ENCODE data around the gene PKIG. TPM values are rescaled to one million over a fixed set of nuclear protein-coding genes. Genes with fewer than 3 reads are reported as not detected.

PKIG gene
- total RNA-seq, 1 experiment from 2014 or later: 41.9 TPM

DNA sequence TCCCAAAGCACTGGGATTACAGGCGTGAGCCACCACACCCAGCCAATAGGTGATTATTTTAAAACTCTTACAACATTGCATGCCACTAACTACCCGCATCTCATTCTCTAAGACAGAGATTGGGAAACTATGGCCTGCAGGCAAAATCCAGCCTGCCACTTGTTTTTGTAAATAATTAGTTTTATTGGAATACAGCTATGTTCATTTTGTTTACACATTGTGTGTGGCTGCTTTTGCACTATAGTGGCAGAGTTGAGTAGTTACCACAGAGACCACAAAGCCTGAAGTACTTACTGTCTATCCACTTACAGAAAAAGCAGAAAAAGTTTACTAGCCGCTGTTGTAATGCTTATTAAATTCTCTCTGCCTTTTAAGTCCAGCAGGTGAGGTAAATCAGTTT, 16.4 kb upstream of the PKIG start:
- Histone ChIP-seq H3K4me2 (no peak overlapping the region), H3K9me2 (ENCODE audit: insufficient read depth) (no peaks in the 10 kb centered on the region), H3K27ac (no peak overlapping the region), H3K9me3 (ENCODE audit: insufficient read depth, low read depth) (no peaks in the 10 kb centered on the region), H3F3A (ENCODE audit: insufficient read depth, low read depth) (peaks cover 4% of the 10 kb centered on the region; the same call in 1 of the 2 replicates), H3K4me3 (no peak overlapping the region), H3K4me1 (replicated peaks; ENCODE audit: insufficient read depth) (peaks cover 4% of the 10 kb centered on the region; the same call in 1 of the 2 replicates), H2AFZ (no peak overlapping the region), H3K27me3 (ENCODE audit: insufficient read depth, low read depth) (no peaks in the 10 kb centered on the region), H4K20me1 (ENCODE audit: insufficient read depth) (0 out of 2 replicates have a peak, but pooled peaks cover 3% of the 10 kb centered on the region), H3K36me3 (ENCODE audit: low read depth) (no peaks in the 10 kb centered on the region), H3K79me2 (ENCODE audit: low read depth) (no peaks in the 10 kb centered on the region)
- ChIA-PET POLR2A (ENCODE audit: unreplicated experiment) (no interaction called here), CTCF (no interaction called here)
- BruUV-seq (replicated peaks): no TSS peak
- no peak for TF ChIP-seq EZH2 (IDR thresholded peaks at IDR 0.05; ENCODE audit: low read depth)
- TF ChIP-seq, protein P1, sequence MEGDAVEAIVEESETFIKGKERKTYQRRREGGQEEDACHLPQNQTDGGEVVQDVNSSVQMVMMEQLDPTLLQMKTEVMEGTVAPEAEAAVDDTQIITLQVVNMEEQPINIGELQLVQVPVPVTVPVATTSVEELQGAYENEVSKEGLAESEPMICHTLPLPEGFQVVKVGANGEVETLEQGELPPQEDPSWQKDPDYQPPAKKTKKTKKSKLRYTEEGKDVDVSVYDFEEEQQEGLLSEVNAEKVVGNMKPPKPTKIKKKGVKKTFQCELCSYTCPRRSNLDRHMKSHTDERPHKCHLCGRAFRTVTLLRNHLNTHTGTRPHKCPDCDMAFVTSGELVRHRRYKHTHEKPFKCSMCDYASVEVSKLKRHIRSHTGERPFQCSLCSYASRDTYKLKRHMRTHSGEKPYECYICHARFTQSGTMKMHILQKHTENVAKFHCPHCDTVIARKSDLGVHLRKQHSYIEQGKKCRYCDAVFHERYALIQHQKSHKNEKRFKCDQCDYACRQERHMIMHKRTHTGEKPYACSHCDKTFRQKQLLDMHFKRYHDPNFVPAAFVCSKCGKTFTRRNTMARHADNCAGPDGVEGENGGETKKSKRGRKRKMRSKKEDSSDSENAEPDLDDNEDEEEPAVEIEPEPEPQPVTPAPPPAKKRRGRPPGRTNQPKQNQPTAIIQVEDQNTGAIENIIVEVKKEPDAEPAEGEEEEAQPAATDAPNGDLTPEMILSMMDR (conservative IDR thresholded peaks at IDR 0.05): no peak
- DNase-seq: peak in 1 of 2 experiments; percentile 83
- intact Hi-C loops (cut with micrococcal nuclease; ENCODE audit: unreplicated experiment): no loop called here

GRCh38 chr20:44566811-44567210, 15.6 kb upstream of the PKIG start:
- H3K4me1 ChIP-seq (replicated peaks; ENCODE audit: insufficient read depth): peaks cover 8% of the 10 kb centered on the region
- H3K4me2 ChIP-seq: no peak overlapping the region
- H3K27ac ChIP-seq: no peak overlapping the region
- no peak overlapping the region for H2AFZ ChIP-seq
- H4K20me1 ChIP-seq (ENCODE audit: insufficient read depth): no peaks in the 10 kb centered on the region
- intact Hi-C loops (cut with micrococcal nuclease; ENCODE audit: unreplicated experiment): no loop called here
- H3K4me3 ChIP-seq: no peak overlapping the region
- H3F3A ChIP-seq (ENCODE audit: insufficient read depth, low read depth): peaks cover 9% of the 10 kb centered on the region
- H3K9me3 ChIP-seq (ENCODE audit: insufficient read depth, low read depth): no peaks in the 10 kb centered on the region
- BruUV-seq (replicated peaks): no TSS peak
- no peaks in the 10 kb centered on the region for H3K36me3 ChIP-seq (ENCODE audit: low read depth)
- POLR2A ChIA-PET (ENCODE audit: unreplicated experiment): no interaction called here
- no peaks in the 10 kb centered on the region for H3K79me2 ChIP-seq (ENCODE audit: low read depth)
- CTCF ChIA-PET: no interaction called here
- DNase-seq: no peak
- H3K9me2 ChIP-seq (ENCODE audit: insufficient read depth): no peaks in the 10 kb centered on the region
- H3K27me3 ChIP-seq (ENCODE audit: insufficient read depth, low read depth): no peaks in the 10 kb centered on the region
- no peak for TF ChIP-seq EZH2 (IDR thresholded peaks at IDR 0.05; ENCODE audit: low read depth)
- TF ChIP-seq, protein P1 (conservative IDR thresholded peaks at IDR 0.05): no peak

- no peak for DNase-seq
- Histone ChIP-seq H3K27me3 (ENCODE audit: insufficient read depth, low read depth) (no peaks in the 10 kb centered on the region), H3K79me2 (ENCODE audit: low read depth) (no peaks in the 10 kb centered on the region), H3K4me1 (replicated peaks; ENCODE audit: insufficient read depth) (peaks cover 36% of the 10 kb centered on the region), H3F3A (ENCODE audit: insufficient read depth, low read depth) (peaks cover 39% of the 10 kb centered on the region), H3K4me2 (no peak overlapping the region), H3K4me3 (no peak overlapping the region), H3K36me3 (ENCODE audit: low read depth) (no peaks in the 10 kb centered on the region), H4K20me1 (ENCODE audit: insufficient read depth) (no peaks in the 10 kb centered on the region), H2AFZ (no peak overlapping the region), H3K27ac (no peak overlapping the region), H3K9me2 (ENCODE audit: insufficient read depth) (no peaks in the 10 kb centered on the region), H3K9me3 (ENCODE audit: insufficient read depth, low read depth) (no peaks in the 10 kb centered on the region)
- POLR2A ChIA-PET (ENCODE audit: unreplicated experiment): no interaction called here
- CTCF ChIA-PET: no interaction called here
- no peak for TF ChIP-seq EZH2 (IDR thresholded peaks at IDR 0.05; ENCODE audit: low read depth)
- TF ChIP-seq, protein P1 (conservative IDR thresholded peaks at IDR 0.05): no peak
- intact Hi-C loops (cut with micrococcal nuclease; ENCODE audit: unreplicated experiment): loop anchor here (5.0 kb wide), 1 partner anchor 38 kb away; no protein-coding TSS in a partner anchor
- no TSS peak for BruUV-seq (replicated peaks)
Observed at GRCh38 chr20:44570367-44570766, 12.0 kb upstream of the PKIG start.
